ENCODE data around the gene AGAP6. TPM values are rescaled to one million over a fixed set of nuclear protein-coding genes. Genes with fewer than 3 reads are reported as not detected.

The AGAP6 gene
- total RNA-seq, 1 experiment from 2014 or later = 1.3 TPM

Other genes with a start within 250 kb of the AGAP6 start
- 7.6 and 12.8 TPM in 2 replicates for gene OGDHL, start 226.1 kb upstream of the AGAP6 start, total RNA-seq (2014; rRNA removed; shearing (Covaris generic))
- gene PARG, start 46.4 kb upstream of the AGAP6 start, total RNA-seq (2014; rRNA removed; shearing (Covaris generic)) = 22.9 and 29.6 TPM in 2 replicates
- 14.8 and 16.1 TPM in 2 replicates for gene TIMM23B, start 46.4 kb upstream of the AGAP6 start, total RNA-seq (2014; rRNA removed; shearing (Covaris generic))
- 30.6 and 38.3 TPM in 2 replicates for gene WASHC2A, start 79.5 kb downstream of the AGAP6 start, total RNA-seq (2014; rRNA removed; shearing (Covaris generic))

Data from G401 (cell line).